ENCODE results near the gene RPA3. TPM values are rescaled to one million over a fixed set of nuclear protein-coding genes. Genes with fewer than 3 reads are reported as not detected.

Gene RPA3
- total RNA-seq, 3 donors from 2014 or later = 18.7 to 24.6 (median 22.3) TPM

- TF ChIP-seq CTCF (IDR thresholded peaks at IDR 0.05) = no peak
- TF ChIP-seq POLR2AphosphoS5 (IDR thresholded peaks at IDR 0.05) = no peak
- no peak for TF ChIP-seq POLR2A (IDR thresholded peaks at IDR 0.05)
- intact Hi-C loops (cut with DNase I; ENCODE audit: low total_unique reads) = no loop called here
These were observed 10.6 kb downstream of the RPA3 start for GRCh38 chr7:7707806-7708205.

GRCh38 chr7:7707246-7707645 lies 11.2 kb downstream of the RPA3 start:
- H3K27ac ChIP-seq = no peak overlapping the region
- no peak overlapping the region for H3K4me3 ChIP-seq
- DNase-seq (ENCODE audit: low spot score in 2 of 2) = no peak
- no peaks in the 10 kb centered on the region for H3K9me3 ChIP-seq
- no peaks in the 10 kb centered on the region for H3K36me3 ChIP-seq
- TF ChIP-seq POLR2AphosphoS5 (IDR thresholded peaks at IDR 0.05) = no peak
- no peak for TF ChIP-seq CTCF (IDR thresholded peaks at IDR 0.05)
- no peak for TF ChIP-seq POLR2A (IDR thresholded peaks at IDR 0.05)
- intact Hi-C loops (cut with DNase I; ENCODE audit: low total_unique reads) = no loop called here
- H3K4me1 ChIP-seq = peaks cover 0 to 9% of the 10 kb centered on the region in 2 donors
- H3K27me3 ChIP-seq = no peaks in the 10 kb centered on the region

More at GRCh38 chr7:7707806-7708205, 10.6 kb downstream of the RPA3 start:
- DNase-seq (ENCODE audit: low spot score in 2 of 2) = no peak
- peaks cover 0 to 9% of the 10 kb centered on the region in 2 donors for H3K4me1 ChIP-seq
- H3K27me3 ChIP-seq = no peaks in the 10 kb centered on the region
- no peak overlapping the region for H3K27ac ChIP-seq
- H3K36me3 ChIP-seq = no peaks in the 10 kb centered on the region
- H3K9me3 ChIP-seq = no peaks in the 10 kb centered on the region
- no peak overlapping the region for H3K4me3 ChIP-seq

GRCh38 chr7:7706556-7707172 lies 11.7 kb downstream of the RPA3 start:
- TF ChIP-seq CTCF (IDR thresholded peaks at IDR 0.05) (no peak), POLR2AphosphoS5 (IDR thresholded peaks at IDR 0.05) (no peak), POLR2A (IDR thresholded peaks at IDR 0.05) (no peak)
- Histone ChIP-seq H3K9me3 (no peaks in the 10 kb centered on the region), H3K4me1 (peaks cover 0 to 9% of the 10 kb centered on the region in 2 donors), H3K4me3 (no peak overlapping the region), H3K36me3 (no peaks in the 10 kb centered on the region), H3K27ac (no peak overlapping the region), H3K27me3 (no peaks in the 10 kb centered on the region)
- no peak for DNase-seq (ENCODE audit: low spot score in 2 of 2)
- intact Hi-C loops (cut with DNase I; ENCODE audit: low total_unique reads) = no loop called here

- Histone ChIP-seq H3K9me3 (no peaks in the 10 kb centered on the region), H3K27me3 (no peaks in the 10 kb centered on the region), H3K4me1 (peaks cover 0 to 9% of the 10 kb centered on the region in 2 donors), H3K27ac (no peak overlapping the region), H3K36me3 (no peaks in the 10 kb centered on the region), H3K4me3 (no peak overlapping the region)
- intact Hi-C loops (cut with DNase I; ENCODE audit: low total_unique reads) = no loop called here
- no peak for DNase-seq (ENCODE audit: low spot score in 2 of 2)
- TF ChIP-seq POLR2A (IDR thresholded peaks at IDR 0.05) = no peak
- no peak for TF ChIP-seq POLR2AphosphoS5 (IDR thresholded peaks at IDR 0.05)
- no peak for TF ChIP-seq CTCF (IDR thresholded peaks at IDR 0.05)
These were observed 12.3 kb downstream of the RPA3 start for GRCh38 chr7:7706101-7706511.

- Histone ChIP-seq H3K4me1 (peaks cover 0 to 9% of the 10 kb centered on the region in 2 donors), H3K27me3 (no peaks in the 10 kb centered on the region), H3K27ac (no peak overlapping the region), H3K4me3 (no peak overlapping the region), H3K9me3 (no peaks in the 10 kb centered on the region), H3K36me3 (no peaks in the 10 kb centered on the region)
- intact Hi-C loops (cut with DNase I; ENCODE audit: low total_unique reads) = no loop called here
- no peak for TF ChIP-seq CTCF (IDR thresholded peaks at IDR 0.05)
- TF ChIP-seq POLR2AphosphoS5 (IDR thresholded peaks at IDR 0.05) = no peak
- no peak for TF ChIP-seq POLR2A (IDR thresholded peaks at IDR 0.05)
- no peak for DNase-seq (ENCODE audit: low spot score in 2 of 2)
These were observed 13.1 kb downstream of the RPA3 start for GRCh38 chr7:7705318-7705717.
